ENCODE data around the gene PRKACG.

GRCh38 chr9:68980341-68980914 lies 33.5 kb downstream of the PRKACG start:
- no peak for TF ChIP-seq CTCF (IDR thresholded peaks at IDR 0.05)
- no peak for TF ChIP-seq POLR2A (IDR thresholded peaks at IDR 0.05)

All from thyroid gland (tissue), 4 donors.